OCI-LY1 (cell line): ENCODE data around the gene ACYP1.

Experiments used
- H2AFZ ChIP-seq: fragments of 200-600 bp; sonication (generic), shearing (Covaris generic); 2 replicates; pipeline ENCODE4 v1.6.0; 2014; ENCODE audit warnings: antibody characterized with exemption, mild to moderate bottlenecking, low read length
- H3F3A ChIP-seq: fragments of 200-600 bp; sonication (generic), shearing (Covaris generic); 2 replicates; pipeline ENCODE4 v1.6.0; 2014; ENCODE audit warnings: mild to moderate bottlenecking, antibody characterized with exemption, low read length, moderate library complexity; ENCODE audit not compliant: insufficient read depth
- H3K27ac ChIP-seq: fragments of 200-600 bp; sonication (generic); 2 replicates; pipeline ENCODE4 v1.5.1; 2014; ENCODE audit warnings: low read length, mixed run types, mild to moderate bottlenecking, low read depth; ENCODE audit not compliant: poor library complexity, severe bottlenecking
- H3K27me3 ChIP-seq: fragments of 200-600 bp; sonication (generic); 2 replicates; pipeline ENCODE4 v1.6.0; 2014; ENCODE audit warnings: antibody characterized with exemption, mild to moderate bottlenecking, low read length, moderate library complexity; ENCODE audit not compliant: insufficient read depth
- H3K36me3 ChIP-seq: fragments of 200-600 bp; sonication (generic); 2 replicates; pipeline ENCODE4 v1.6.1; 2014; ENCODE audit warnings: mild to moderate bottlenecking, antibody characterized with exemption, low read length, moderate library complexity, mixed read lengths; ENCODE audit not compliant: insufficient read depth
- H3K4me1 ChIP-seq: fragments of 200-600 bp; sonication (generic); 2 replicates; pipeline ENCODE4 v1.5.1; 2014; ENCODE audit warnings: mild to moderate bottlenecking, low read length, moderate library complexity; ENCODE audit not compliant: insufficient read depth, severe bottlenecking
- H3K4me2 ChIP-seq: fragments of 200-600 bp; sonication (generic), shearing (Covaris generic); 2 replicates; pipeline ENCODE4 v1.6.1; 2014; ENCODE audit warnings: low read length
- H3K4me3 ChIP-seq: fragments of 200-600 bp; sonication (generic); 2 replicates; pipeline ENCODE4 v1.5.1; 2014; ENCODE audit warnings: low read length, low read depth, mild to moderate bottlenecking, mixed read lengths; ENCODE audit not compliant: poor library complexity, severe bottlenecking
- H3K79me2 ChIP-seq: fragments of 200-600 bp; shearing (Covaris generic); 2 replicates; pipeline ENCODE4 v1.6.1; 2016; ENCODE audit warnings: mixed run types, low read length, mixed read lengths; ENCODE audit not compliant: insufficient read depth
- H3K9ac ChIP-seq: fragments of 200-600 bp; sonication (generic), shearing (Covaris generic); 2 replicates; pipeline ENCODE4 v1.6.1; 2014; ENCODE audit warnings: mild to moderate bottlenecking, low read length, mixed read lengths
- H3K9me2 ChIP-seq: fragments of 200-600 bp; sonication (generic), shearing (Covaris generic); 2 replicates; pipeline ENCODE4 v1.6.1; 2014; ENCODE audit warnings: low read depth, mild to moderate bottlenecking, low read length, mixed read lengths
- H3K9me3 ChIP-seq: fragments of 200-600 bp; shearing (Covaris generic); 2 replicates; pipeline ENCODE4 v1.6.1; 2014; ENCODE audit warnings: low read length, mixed read lengths
- H4K20me1 ChIP-seq: fragments of 200-600 bp; sonication (generic), shearing (Covaris generic); 2 replicates; pipeline ENCODE4 v1.6.0; 2016; ENCODE audit warnings: mild to moderate bottlenecking, low read length; ENCODE audit not compliant: insufficient read depth
- EZH2 ChIP-seq: fragments of 200-600 bp; sonication (generic), shearing (Covaris generic); IDR thresholded peaks from 2 replicates; pipeline ENCODE4 v1.8.0; 2017; ENCODE audit warnings: borderline replicate concordance, mixed run types, mild to moderate bottlenecking, antibody characterized with exemption, low read length, moderate library complexity, mixed read lengths
- TF ChIP-seq, protein P1 (sequence below): fragments of 200-600 bp; sonication (generic), shearing (Covaris generic); IDR thresholded peaks from 2 replicates; pipeline ENCODE4 v1.5.1; 2017; ENCODE audit warnings: mild to moderate bottlenecking, antibody characterized with exemption, low read length, moderate library complexity, mixed read lengths

ACYP1 gene

DNA sequence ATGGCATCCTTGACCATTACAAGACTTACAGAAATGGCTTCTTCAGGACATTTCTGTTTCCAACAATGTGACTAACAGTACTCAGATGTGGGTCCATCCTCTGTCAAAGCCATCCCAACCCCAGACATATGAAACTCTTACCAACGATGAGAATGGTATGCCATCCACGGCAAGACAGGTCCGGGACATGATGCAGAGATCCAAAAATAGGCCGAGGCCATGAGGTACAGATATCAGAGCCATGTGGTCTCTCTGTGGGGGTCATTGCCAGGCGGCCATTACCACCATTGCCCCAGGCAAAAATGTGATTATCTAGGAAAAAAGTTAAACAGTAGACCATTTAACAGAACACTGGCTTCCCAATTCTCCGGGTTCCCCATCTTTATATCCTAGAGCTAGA, 33.1 kb upstream of the ACYP1 start:
- TF ChIP-seq, protein P1, sequence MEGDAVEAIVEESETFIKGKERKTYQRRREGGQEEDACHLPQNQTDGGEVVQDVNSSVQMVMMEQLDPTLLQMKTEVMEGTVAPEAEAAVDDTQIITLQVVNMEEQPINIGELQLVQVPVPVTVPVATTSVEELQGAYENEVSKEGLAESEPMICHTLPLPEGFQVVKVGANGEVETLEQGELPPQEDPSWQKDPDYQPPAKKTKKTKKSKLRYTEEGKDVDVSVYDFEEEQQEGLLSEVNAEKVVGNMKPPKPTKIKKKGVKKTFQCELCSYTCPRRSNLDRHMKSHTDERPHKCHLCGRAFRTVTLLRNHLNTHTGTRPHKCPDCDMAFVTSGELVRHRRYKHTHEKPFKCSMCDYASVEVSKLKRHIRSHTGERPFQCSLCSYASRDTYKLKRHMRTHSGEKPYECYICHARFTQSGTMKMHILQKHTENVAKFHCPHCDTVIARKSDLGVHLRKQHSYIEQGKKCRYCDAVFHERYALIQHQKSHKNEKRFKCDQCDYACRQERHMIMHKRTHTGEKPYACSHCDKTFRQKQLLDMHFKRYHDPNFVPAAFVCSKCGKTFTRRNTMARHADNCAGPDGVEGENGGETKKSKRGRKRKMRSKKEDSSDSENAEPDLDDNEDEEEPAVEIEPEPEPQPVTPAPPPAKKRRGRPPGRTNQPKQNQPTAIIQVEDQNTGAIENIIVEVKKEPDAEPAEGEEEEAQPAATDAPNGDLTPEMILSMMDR = no peak
- TF ChIP-seq EZH2 = no peak
- Histone ChIP-seq H3K4me3 (no peak overlapping the region), H3K9ac (no peak overlapping the region), H3K27ac (no peak overlapping the region), H3K36me3 (peaks cover 79% of the 10 kb centered on the region), H4K20me1 (no peaks in the 10 kb centered on the region), H3K4me2 (no peak overlapping the region), H3K9me3 (no peaks in the 10 kb centered on the region), H2AFZ (no peak overlapping the region), H3F3A (no peaks in the 10 kb centered on the region), H3K27me3 (no peaks in the 10 kb centered on the region), H3K4me1 (no peaks in the 10 kb centered on the region), H3K9me2 (no peaks in the 10 kb centered on the region), H3K79me2 (no peaks in the 10 kb centered on the region)

GRCh38 chr14:75095690-75096089, 31.9 kb upstream of the ACYP1 start:
- TF ChIP-seq, protein P1 = no peak
- no peak for TF ChIP-seq EZH2
- Histone ChIP-seq H3K27ac (no peak overlapping the region), H3K9me3 (no peaks in the 10 kb centered on the region), H3K4me1 (no peaks in the 10 kb centered on the region), H2AFZ (no peak overlapping the region), H3K4me2 (no peak overlapping the region), H3K9me2 (no peaks in the 10 kb centered on the region), H3K9ac (no peak overlapping the region), H3K27me3 (no peaks in the 10 kb centered on the region), H3K4me3 (no peak overlapping the region), H3K36me3 (peaks cover 79% of the 10 kb centered on the region), H3K79me2 (no peaks in the 10 kb centered on the region), H3F3A (no peaks in the 10 kb centered on the region), H4K20me1 (no peaks in the 10 kb centered on the region)

- no peak overlapping the region for H3K4me3 ChIP-seq
- TF ChIP-seq, protein P1 = no peak
- TF ChIP-seq EZH2 = no peak
- H2AFZ ChIP-seq = no peak overlapping the region
- H3K9ac ChIP-seq = no peak overlapping the region
- H3K4me2 ChIP-seq = no peak overlapping the region
- no peak overlapping the region for H3K27ac ChIP-seq
- H3K4me1 ChIP-seq = no peaks in the 10 kb centered on the region
- H3K79me2 ChIP-seq = no peaks in the 10 kb centered on the region
- H3K9me2 ChIP-seq = no peaks in the 10 kb centered on the region
- peaks cover 77% of the 10 kb centered on the region for H3K36me3 ChIP-seq
- no peaks in the 10 kb centered on the region for H3K9me3 ChIP-seq
- no peaks in the 10 kb centered on the region for H3F3A ChIP-seq
- H4K20me1 ChIP-seq = no peaks in the 10 kb centered on the region
- H3K27me3 ChIP-seq = no peaks in the 10 kb centered on the region
Observed at GRCh38 chr14:75094896-75095295, 31.1 kb upstream of the ACYP1 start.
